ENCODE results near the gene RAB18.
"Not testable (repeated sequence)": the region's sequence is repeated elsewhere in the genome, so short reads cannot be mapped to it uniquely, and the experiment has no call there.

RAB18 gene

DNA sequence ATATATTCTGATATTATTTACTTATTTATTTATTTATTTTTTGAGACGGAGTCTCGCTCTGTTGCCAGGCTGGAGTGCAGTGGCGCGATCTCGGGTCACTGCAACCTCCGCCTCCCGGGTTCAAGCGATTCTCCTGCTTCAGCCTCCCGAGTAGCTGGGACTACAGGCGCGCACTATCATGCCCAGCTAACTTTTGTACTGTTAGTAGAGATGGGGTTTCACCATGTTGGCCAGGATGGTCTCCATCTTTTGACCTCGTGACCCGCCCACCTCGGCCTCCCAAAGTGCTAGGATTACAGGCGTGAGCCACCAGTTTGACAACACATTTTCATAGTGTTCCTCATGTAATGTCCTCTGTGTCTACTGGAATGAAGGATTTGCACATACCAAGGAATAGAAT, 1.4 kb downstream of the RAB18 start:
- DNase-seq: not testable (repeated sequence)

DNA sequence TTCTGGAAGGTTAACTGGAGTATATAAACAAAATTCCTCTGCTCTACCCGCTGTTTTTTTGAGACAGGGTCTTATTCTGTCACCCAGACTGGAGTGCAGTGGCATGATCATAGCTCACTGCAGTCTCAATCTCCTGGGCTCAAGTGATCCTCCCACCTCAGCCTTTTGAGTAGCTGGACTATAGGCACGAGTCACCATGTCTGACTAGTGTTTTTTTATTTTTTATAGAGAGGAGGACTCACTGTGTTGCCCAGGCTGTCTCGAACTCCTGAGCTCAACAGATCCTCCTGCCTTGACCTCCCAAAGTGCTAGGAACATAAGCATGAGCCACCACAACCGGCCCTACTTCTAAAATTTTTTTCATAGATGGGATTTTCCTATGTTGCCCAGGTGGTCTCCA, 2.2 kb downstream of the RAB18 start:
- DNase-seq: no peak

DNA sequence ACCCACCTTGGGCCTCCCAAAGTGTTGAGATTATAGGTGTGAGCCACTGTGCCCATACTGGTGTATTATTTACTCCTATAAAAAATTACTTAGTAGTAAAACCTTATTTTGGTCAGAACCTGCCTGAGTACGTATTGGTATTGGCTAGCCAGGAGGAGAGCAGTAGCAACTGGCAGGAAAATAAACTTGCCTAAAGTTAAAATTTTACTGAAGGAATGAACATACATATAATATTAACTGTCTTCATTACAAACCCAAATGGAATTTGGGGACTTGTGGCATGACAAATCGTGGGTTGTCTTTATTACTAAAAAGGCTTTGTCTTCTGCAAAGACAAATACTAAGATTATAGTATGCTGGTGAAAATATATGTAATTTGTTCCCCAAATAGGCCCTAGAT, 8.4 kb downstream of the RAB18 start:
- no peak for DNase-seq

DNA sequence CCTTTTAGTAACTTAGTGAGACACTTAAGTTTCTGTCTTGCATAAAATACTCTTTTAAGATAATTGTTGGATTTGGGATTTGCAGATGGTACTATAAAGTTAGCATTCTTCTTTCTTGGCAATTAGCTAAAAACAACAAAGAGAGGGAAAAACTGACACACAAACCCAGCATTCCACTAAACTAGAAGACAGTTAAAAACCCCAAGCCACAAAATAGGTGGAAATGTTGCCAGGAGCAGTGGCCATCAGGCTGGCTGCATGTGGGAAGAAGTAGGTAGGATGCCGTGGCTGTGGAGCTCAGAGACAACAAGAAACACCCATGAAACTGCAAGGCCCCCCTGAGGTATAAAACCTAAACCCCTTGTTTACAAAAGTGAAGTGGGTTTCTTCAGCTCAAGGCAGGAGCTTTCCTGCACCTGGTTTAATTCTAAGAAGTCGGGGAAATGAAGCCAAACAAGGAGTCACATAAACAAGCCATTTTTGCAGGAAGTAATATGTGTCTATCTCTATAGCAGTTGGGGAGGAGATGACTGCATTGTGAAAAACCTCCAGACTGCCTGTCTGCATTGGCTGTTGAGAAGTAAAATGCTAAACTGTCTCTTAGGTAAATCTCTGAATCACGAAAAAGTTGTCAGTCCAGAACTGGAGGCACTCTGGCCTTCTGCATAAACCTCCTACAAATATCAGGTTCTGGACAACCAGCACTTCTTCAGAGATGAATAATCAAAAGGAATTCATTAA, 9.5 kb downstream of the RAB18 start:
- no peak for DNase-seq

DNA sequence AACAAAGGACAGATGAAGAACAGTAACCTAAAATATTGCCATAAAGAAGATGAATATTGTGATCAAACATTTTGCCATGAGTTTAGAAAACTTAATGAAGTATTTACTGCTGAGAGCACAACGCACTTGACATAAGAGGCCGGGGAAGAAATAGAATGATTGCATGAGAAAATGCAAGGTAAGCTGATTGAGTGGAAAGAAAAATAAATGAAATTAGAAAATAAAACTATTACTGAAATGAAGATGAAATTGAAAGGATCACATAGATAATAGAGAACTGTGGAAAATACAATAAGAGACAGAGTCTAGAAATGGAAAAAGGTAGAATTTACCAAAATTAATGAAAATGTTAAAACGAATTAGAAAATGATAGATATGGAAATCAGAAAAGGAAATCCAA, 10.1 kb downstream of the RAB18 start:
- no peak for DNase-seq

DNA sequence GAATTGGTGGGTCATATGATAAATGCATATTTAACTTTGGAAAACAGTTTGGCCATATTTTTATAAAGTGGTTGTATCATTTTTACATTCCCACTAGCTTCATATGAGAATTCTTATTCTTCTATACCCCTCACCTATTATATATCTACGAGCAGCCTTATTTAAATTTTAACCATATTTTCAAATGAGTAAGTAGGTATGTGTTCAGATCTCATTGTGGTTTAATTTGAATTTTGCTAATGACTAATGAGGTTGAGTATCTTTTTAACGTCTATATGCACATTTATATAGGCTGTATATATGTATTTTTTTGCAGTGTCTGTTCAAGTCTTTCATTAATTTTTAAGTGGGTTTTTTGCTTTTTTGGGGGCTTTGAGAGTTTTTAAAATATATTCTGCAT, 14.2 kb downstream of the RAB18 start:
- DNase-seq: no peak

DNA sequence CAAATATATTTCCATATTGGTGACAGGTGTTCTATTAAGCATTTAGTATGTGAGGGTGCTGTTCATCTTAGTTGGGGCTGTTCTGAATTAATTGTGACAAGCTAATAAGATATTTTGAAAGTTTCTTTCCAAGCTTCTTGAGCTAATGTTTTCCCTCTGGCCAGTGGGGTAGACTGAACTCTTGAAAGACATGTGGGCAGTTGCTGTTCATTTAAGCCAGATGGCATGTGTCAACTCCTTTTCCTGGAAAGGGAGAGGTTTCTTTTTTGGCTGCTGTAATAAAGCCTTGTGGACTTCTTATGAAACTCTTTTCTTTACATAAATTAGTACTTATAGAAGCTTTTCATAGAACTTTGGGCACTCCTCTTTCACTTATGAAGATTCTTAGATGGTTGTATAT, 21.7 kb downstream of the RAB18 start:
- no peak for DNase-seq

DNA sequence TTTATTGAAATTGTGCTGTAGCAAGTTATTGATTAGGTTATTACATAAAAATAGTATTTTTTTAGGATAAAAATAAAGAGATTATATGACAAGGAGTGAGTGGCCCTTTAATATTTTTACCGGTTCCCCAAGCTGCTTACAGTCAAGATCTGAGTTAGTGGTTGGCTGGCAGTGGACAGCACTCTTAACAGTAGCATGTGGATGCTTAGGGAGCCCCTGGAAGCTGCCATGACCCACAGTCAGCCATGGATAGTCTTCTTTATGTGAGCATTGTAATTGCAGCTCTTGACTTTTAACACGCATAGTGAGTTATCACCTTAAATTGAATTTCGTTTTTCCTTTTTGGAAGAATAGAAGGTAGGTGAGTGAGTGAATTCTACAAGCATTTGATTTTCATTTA, 22.1 kb downstream of the RAB18 start:
- DNase-seq: no peak

DNA sequence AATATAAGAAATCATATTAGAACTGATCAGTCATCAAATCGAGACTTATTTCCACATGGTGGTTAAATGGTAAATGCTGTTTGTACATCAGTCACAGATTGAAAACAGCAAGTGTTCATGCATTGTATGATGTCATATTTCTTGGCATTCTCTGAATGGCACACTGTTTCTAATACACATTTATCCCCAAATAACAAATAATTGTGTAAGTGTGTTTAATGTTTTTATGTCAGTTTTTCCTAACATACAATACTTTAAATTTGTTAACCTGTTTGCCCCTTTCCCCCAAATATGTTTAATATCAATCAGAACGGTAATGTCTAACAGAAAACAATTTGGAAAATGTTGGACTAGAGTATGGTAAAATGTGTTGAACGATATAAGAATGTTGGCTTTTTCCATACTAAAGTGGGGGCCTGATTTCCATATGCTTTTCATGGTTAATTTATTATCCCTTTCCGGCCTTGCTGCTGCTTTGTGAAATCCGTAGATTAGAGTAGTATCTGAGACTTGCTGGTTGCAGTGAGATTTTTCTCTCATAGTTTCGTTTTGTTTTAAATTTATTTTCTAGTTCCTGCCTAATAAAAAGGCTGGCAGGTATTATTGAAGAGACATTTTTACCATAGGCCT, 23.7 kb downstream of the RAB18 start:
- no peak for DNase-seq

DNA sequence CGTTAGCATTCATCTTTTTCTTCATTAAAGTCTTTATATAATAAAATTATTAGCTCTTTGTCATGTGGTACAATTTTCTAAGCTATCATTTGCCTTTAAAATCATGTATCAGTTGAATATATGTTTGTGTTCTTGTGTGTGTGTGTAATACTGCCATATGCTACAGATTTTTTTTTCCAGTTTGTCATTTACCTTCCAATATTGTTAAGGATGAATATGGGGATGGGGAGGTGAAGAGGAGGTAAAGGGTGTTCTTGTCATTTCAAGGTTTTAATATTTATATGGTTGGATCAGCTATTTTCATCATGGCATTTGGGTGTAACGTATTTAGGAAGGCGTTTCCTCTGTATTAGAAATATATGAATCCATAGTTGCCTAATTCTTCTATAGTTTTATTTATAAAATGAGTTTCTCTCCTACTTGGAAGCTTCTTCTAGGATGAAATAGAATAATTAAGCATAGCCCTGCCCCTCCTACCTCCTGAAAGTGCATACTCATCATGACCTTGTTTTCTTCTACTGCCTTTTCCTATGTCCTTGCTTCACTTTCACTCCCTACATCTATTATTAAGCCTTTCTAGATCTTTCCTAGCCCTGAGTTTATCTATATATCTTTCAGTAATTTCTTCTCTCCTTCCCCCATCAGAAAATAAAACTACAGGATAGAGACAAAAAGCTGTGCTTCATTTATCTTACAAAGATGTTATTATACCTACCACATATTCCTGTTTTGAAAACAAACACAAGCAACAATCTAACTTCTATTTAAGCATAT, 25.1 kb downstream of the RAB18 start:
- DNase-seq: no peak

DNA sequence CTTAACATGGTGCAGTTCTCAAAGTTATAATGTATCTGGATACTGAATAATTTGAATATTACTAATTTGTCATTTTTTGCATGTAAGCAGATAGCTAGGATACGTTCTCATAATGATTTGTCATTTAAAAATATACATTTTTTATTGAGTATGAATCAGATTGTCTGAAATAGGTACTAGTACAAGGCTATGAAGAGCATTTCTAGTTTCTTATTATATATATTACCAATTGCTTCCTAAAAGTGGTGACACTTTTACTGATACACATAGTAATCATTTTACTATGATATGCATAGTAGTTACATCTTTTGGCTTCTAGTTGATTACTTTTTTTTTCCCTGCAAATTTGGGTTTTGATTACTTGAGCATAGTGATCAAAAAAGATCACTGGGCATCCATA, 26.4 kb downstream of the RAB18 start:
- DNase-seq: no peak

DNA sequence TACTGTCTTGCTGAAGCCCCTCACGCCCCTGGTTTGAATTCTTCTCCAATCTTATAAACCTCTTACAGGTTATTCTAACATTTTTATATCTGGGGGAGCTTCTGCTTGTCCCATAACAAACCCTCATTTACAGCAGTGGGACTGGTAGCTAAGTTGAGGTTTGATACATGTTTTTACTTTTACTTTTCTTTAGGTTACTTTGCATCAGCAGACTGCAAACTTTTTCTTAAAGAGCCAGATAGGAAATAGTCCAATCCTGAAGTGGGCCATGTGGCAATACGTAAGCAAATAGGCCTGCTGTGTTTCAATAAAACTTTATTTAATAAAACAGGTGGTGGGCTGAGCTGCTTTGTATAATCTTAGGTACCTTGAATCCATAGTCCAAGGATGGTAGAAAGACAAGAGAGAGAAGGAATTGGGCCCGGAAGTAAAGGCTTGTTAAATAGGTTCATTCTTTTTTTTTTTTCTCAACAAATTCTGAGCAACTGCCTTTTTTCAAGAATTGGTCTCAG, 27.3 kb downstream of the RAB18 start:
- DNase-seq: no peak

DNA sequence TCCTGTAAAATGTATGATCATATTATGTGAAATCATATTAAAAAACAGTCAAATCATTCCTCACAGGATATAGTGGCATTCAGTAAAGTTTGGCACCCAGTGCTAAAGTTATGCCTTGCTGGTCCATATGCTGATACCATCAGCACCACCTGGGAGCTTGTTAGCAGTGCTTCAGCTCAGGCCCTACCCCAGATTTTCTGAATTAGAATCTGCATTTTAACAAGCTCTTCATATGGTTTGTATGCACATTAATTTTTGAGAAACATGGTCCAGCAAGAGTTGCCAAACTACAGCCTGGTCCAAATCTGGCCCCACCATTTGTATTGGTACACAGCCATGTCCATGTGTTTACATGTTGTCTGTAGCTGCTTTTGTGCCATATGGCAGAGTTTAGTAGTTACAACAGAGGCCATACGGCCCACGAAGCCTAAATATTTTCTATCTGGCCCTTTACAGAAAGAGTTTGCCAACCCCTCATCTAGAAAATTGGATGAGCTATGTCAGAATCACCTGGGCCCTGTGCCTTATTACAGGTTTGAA, 30.1 kb downstream of the RAB18 start:
- no peak for DNase-seq

DNA sequence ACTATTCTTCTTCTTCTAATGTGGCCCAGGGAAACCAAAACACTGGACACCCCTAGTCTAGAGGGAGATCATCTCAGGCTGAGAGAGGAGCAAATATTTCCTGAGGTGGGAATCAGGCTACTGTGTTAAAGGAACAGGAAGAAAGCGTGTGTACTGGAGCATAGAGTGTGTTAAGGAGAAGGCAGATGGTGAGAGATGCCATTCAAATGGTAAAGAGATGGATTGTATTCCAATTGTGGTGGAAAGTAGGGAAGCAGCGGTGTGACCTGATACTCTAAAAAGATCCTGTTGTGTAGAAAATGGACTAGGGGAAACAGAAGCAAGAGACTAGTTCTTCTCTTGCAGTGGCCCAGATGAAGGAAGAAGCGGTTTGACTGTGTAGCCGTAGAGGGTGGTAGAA, 31.2 kb downstream of the RAB18 start:
- no peak for DNase-seq

DNA sequence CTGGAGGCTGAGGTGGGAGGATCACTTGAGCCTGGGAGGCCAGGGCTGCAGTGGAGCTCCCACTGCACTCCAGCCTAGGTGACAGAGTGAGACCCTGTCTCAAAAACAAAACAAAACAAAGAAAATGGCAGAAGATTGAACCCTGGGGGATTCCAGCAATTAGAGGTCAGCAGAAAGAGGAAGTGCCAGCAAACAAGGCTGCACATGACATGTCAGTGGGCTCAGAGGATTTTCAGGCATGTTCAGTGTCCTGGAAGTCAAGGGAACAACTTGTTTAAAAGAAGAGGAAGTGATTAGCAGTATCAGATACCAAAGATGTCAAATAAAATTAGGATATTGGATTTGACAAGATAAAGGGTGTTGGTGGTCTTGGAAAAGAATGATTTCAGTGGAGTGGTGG, 32.3 kb downstream of the RAB18 start:
- no peak for DNase-seq

DNA sequence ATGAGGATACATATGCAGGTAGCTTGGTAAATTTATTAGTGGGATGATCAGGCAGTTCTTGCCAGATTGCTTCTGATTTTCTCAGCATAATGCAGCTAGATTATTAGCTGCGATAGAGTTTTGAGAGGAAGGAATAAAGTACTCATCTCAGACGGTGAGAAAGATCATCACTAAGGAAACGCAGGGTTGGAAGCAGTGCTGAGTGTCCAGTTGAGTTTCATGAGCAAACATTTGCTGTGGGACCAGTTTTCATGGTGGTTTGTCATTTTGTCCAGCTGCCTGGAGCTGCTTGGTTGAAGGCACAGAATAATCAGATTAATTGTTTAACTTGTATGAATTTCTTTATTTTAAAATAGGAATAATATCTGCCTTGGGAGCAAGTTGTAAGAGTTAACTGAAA, 33.1 kb downstream of the RAB18 start:
- no peak for DNase-seq

DNA sequence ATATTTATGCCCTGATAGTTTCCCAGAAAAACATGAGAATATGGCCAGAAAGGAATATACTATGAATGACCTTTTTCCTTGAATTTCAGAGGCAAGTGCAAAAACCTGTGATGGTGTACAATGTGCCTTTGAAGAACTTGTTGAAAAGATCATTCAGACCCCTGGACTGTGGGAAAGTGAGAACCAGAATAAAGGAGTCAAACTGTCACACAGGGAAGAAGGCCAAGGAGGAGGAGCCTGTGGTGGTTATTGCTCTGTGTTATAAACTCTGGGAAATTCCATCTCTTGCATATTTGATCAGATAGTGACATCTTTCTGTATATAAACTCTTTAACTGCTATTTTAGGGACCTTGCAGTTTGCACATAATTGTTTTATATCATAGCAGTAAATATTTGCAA, 33.7 kb downstream of the RAB18 start:
- DNase-seq: no peak

DNA sequence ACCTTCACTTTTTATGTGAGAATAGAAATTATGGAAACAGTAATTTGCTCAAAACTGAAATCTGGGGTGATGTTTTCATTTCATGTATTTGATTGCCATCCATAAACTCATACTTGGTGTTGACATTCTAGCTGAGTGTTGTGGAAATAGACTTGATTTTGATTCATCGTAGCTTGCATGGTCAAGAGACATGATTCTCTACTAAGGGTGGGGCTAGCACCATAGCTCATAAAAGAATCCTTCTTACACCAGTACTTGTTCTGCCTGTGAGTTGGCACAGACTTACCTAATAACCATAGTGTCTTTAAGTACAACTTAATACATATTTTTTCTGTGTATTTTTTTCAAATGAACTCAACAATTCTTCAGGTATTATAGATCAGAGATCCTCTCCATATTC, 36.6 kb downstream of the RAB18 start:
- DNase-seq: no peak

DNA sequence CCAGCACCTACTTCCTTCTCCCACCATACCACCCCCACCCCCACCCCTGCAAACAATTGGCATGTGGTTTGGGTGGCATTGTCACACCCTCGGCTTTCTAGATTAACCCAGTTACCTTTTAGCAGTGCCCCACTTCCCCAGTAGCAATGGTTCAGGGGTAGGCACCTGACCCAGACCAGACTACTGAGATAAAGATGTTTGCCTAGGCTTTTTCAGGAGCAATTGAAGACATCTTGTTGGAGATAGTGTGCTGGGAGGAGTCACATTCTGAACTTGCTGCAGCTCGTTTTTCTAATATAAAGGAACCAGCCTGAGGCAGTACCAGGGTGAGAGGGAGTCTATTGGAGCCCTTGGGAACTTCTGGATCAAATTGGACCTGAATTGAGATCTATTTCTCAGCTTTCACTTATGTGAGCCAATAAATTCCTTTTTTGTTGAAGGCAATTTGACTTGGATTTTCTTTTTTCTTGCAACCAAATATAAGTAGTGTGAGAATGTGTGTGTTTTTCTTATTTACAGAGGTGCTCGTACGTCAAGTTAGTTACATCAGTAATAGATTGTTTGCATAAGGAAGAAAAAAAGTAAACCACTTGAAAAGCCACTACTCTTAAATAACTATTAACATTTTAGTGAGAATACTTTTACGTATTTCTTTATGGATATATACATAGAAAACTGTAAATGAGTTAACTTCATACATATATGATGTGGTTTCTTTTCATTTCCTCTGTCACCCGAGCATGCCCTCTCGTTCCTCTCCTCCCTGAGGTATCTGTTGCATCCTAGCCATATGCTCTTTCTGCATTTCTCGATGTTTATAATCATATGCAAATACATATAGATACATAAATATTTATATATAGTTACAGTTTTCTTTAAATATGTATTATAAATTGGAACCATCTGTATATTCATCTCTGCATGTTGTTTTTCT, 38.0 kb downstream of the RAB18 start:
- no peak for DNase-seq

DNA sequence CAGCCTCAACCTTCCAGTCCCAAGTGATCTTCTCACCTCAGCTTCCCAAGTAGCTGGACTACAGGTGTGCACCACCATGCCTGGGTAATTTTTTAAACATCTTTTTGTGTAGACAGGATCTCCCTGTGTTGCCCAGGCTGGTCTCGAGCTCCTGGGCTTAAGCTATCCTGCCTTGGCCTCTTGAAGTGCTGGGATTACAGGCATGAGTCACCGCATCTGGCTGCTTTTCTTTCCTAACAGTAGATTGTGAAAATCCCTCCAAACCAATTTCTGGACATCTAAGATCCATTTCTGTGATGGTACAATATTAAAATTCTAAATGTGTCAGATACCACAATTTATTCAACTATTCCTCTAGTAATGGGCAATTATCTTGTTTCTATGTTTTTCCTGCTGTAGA, 38.7 kb downstream of the RAB18 start:
- DNase-seq: no peak

DNA sequence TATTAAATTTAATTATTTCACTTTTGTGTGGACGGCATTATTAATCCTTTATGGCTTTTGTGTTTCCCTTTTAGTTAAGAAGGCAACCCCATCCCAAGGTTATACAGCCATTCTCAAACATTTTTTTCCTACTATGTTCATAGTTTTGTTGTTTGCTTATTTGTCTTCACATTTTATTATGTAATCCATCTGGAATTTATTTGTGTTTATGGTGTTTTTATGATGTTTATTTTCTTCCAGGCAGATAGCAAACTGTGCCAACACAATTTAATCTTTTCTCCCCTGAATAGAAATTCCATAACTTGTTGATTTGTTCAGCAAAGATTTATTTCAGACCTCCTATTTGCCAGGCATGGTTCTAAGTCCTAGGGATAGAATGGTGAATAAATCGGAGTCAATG, 42.9 kb downstream of the RAB18 start:
- DNase-seq: no peak

DNA sequence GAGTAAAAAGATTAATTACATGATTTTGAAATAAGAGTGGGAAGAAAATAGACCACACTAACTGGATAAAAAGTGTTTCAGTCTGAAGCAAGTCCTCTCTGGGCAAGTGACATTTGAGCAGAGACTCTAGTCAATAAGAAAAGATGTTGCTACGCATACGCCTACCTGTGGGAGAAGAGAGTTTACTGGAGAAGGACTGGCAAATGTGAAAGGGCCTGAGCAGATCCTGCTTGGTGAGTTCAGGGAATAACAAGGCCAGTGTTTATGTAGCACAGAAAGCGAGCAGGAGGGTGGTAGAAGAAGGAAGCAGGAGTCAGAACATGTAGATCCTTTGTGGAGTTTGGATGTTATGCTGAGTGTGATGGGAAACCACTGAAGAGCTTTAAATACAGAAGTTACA, 43.4 kb downstream of the RAB18 start:
- no peak for DNase-seq

DNA sequence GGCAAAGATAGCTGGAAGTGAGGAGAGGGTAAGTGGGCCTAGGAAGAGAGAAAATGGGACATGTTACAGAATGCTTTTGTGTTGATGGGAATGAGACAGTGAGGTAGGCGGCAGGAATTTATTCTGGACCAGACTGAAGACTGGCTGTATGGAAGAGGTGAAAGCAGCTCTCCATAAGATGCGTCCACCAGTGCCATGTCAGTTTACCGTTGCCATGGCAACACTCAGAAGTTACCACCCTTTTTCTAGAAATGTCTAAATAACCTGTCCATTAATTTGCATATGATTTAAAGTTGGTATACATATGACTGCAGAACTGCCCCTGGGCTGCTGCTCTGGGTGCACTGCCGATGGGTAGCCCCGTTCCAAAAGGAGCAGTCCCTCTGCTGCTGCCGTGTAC, 46.7 kb downstream of the RAB18 start:
- no peak for DNase-seq

Measured in stimulated activated naive CD4-positive, alpha-beta T cell treated with Interleukin-2 at 50 U/mL for 16 hours (primary cell).